Urinary bladder (tissue), 4 donors: ENCODE results near the gene ELP4. TPM values are rescaled to one million over a fixed set of nuclear protein-coding genes. Genes with fewer than 3 reads are reported as not detected.

Experiments used
- DNase-seq: peaks from one replicate; pipeline ENCODE4 v3.0.0-alpha.2; 2015; ENCODE audit errors: extremely low spot score
- H3K27ac ChIP-seq: one replicate; pipeline ENCODE4 v1.5.1; 2013; ENCODE audit warnings: low read depth, mild to moderate bottlenecking, moderate library complexity
- H3K36me3 ChIP-seq: one replicate; pipeline ENCODE4 v1.6.1; 2013; ENCODE audit warnings: mild to moderate bottlenecking, moderate library complexity; ENCODE audit not compliant: insufficient read depth
- H3K4me1 ChIP-seq: one replicate; pipeline ENCODE4 v1.6.1; 2013; ENCODE audit warnings: mild to moderate bottlenecking, moderate library complexity; ENCODE audit not compliant: insufficient read depth
- H3K4me3 ChIP-seq: one replicate; pipeline ENCODE4 v1.5.1; 2013; ENCODE audit warnings: low read depth, low read length
- WGBS: extraction: QIAGEN DNeasy Blood & Tissue Kit; methylation state at CpG from one replicate; pipeline ENCODE4 v1.1.7; 2013; 5-methylcytosine and 5-hydroxymethylcytosine counted together
- polyA plus RNA-seq: library from polyadenylated mRNA; stranded (reverse); fragments of 200-250 nt; gene quantifications from one replicate; pipeline ENCODE4 v1.2.3, GENCODE V29; 2013
- total RNA-seq: library from RNA; depleted of rRNA; stranded (reverse); fragments of >200 nt; gene quantifications from one replicate; pipeline ENCODE4 v1.2.3, GENCODE V29; 2014
- donor health status: healthy with polysubstance abuse.
- donor health status: healthy.

Gene ELP4
- total and polyA plus RNA-seq, 2 donors = 13.7 to 66.1 TPM

DNA sequence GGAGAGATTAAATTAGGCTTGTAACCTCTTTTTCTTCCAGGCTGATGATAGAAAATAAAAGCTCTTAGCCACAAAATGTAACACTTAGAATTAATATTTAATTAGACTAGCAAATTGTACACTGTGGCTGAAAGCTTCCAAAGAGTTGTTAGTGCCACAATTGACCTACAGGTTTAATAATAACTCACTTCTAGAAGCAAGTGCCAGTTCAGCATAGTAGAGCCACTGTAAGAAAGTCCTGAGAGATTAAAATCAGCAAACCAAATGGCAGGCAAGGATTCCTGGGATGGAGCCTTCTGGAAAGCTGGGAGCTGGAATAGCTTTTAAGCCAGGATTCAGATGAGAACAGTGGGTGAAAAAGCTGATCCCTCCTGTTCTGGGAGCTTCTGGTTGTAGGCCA, 131.0 kb downstream of the ELP4 start:
- no peaks in the 10 kb centered on the region for H3K36me3 ChIP-seq
- no peaks in the 10 kb centered on the region for H3K4me1 ChIP-seq
- no peak overlapping the region for H3K27ac ChIP-seq
- DNase-seq = no peak
- no peak overlapping the region for H3K4me3 ChIP-seq

DNA sequence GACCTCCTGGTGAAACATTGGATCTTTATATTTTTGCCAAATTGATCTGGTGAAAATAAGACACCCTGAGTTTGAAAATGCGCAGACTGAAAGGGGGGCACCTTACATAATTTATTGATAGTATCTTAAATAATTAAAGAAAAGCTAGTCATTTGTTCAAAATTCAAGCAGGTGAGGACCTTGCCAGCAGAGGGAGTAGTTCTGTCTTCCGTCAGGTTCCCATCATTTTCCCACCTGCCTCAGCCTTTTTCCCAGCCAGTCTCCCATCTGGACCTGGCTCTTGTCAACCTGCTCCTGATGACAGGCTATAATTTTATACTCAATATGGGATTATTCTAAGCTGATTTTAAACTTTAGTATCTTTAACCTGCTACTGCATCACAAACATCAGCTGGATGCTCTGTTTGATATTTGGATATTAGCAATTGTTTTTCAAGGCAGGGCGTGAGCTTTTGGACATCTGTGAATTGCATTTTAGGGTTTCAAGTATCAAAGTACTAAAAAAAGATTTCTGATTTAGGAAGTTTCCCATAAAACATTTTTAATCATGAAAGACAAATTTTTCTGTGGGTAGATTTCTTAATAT, 132.0 kb downstream of the ELP4 start:
- no peak overlapping the region for H3K4me3 ChIP-seq
- no peaks in the 10 kb centered on the region for H3K4me1 ChIP-seq
- no peak for DNase-seq
- 95% methylated on average over 3 of the region's 3 CpGs for WGBS
- no peak overlapping the region for H3K27ac ChIP-seq
- no peaks in the 10 kb centered on the region for H3K36me3 ChIP-seq

DNA sequence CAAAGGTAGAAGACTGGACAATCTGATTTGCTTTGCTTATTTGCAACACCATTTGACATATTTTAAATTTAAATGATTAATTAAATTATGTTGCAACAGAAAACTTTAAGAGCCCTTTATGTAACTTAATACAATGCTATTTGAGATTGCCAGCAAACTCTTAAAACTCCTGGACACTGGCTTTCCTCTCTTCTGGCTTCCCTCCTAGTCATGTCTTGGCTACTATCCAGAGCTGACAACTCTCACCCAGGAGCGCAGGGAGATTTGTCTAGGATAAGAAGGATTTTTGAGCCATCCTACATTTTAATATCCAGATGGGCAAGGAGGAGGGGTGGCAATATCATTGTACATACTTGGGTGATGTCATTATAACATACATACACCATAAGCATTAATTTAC, 134.3 kb downstream of the ELP4 start:
- Histone ChIP-seq H3K36me3 (no peaks in the 10 kb centered on the region), H3K4me3 (no peak overlapping the region), H3K4me1 (no peaks in the 10 kb centered on the region), H3K27ac (no peak overlapping the region)
- 35% methylated on average over 1 of the region's 1 CpG for WGBS
- DNase-seq = no peak

DNA sequence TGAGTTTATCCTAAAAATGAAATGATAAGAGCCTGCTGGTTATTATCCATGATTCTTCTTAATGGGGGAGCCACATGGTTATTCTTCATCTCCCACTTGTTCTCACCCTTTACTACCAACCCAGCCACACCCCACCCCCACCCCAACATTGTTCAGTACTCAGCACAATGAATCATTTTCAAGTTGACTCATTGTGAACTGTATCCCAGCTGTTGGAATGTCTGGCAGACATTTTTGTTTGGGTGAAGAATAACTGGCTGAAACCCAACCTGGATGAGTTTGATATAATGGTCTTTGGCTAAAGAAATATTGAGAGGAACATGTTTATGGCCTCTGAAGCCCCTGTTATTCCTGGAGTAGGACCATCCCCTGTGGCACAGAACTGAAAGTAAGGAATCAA, 136.2 kb downstream of the ELP4 start:
- no peak overlapping the region for H3K4me3 ChIP-seq
- H3K4me1 ChIP-seq = no peaks in the 10 kb centered on the region
- no peak overlapping the region for H3K27ac ChIP-seq
- no peaks in the 10 kb centered on the region for H3K36me3 ChIP-seq
- no peak for DNase-seq

DNA sequence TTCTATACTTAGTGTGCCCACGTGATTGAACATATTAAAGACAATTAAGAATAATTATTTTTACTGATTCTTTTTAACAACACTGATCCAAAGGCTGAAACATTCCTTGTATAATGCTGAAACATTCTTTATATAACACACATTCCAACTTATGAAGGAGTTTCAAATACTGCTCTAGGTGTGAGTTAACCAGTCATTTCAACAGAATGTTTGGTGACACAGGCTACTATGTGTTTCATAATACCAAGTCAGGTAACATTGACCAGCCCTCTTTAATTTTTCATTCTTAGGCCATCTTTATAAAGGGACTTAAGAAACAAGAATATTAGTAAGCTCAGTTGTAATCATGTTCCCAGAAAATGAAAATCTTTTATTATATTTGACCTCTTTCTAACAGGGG, 136.6 kb downstream of the ELP4 start:
- 74% methylated on average over 1 of the region's 1 CpG for WGBS
- no peak overlapping the region for H3K27ac ChIP-seq
- DNase-seq = no peak
- H3K4me1 ChIP-seq = no peaks in the 10 kb centered on the region
- no peaks in the 10 kb centered on the region for H3K36me3 ChIP-seq
- H3K4me3 ChIP-seq = no peak overlapping the region

DNA sequence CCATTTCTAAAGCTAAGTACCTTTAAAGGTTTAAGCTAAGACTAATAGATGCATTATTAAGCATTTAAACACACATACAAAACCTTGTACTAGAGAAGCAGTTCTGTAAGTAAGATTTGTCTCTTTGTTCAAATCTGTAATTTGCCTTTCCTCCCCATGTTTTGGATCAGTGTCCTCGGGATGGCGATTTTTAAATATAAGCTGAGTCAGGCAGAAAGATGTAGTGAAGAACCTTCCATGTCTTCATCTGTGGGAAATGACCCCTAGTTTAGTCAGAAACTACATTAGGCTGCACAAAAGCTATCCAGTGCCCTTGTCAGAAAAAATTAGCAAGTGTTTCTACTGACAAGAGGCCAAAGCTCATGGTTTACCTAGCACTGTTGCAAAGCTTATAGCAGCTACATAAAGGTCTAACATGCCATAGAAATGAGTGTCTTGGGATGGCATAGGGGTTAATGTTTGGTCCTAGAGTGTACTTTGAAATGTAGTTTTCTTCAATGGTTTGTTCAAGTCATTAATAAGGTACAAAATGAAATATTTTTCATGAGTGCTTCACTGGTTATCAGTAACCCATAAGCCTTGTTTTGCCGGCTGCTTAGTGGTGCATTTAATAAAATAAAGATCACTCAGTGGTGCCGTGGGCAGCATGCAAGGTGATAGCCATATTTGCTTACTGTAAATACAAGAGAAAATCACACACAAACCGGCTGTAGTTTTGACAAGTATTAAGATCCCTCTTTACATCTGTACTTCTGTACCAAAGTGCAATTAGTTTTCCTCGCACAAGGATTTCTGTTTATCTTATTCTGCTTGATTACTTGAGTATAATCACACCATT, 139.8 kb downstream of the ELP4 start:
- WGBS = 90% methylated on average over 6 of the region's 6 CpGs
- H3K36me3 ChIP-seq = no peaks in the 10 kb centered on the region
- H3K4me3 ChIP-seq = no peak overlapping the region
- H3K27ac ChIP-seq = no peak overlapping the region
- no peak for DNase-seq
- no peaks in the 10 kb centered on the region for H3K4me1 ChIP-seq

DNA sequence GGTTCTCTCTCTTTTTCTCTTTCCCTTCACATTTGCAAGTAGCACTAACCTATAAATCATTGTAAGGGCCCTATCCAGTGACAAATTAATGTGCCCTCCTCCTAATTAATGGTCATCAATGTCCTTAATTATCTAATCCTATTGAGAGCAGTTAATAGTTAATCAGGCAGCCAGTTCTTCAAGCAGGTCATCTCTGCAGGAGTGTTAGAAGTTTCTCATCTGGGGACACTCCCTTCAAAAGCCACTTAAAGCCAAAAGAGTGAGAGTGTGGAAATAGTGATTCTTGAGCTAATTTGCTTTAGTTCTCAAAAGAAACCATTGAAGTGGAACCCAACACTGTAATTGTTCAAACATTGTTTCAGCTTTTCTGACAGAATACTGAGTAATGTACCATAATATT, 141.6 kb downstream of the ELP4 start:
- Histone ChIP-seq H3K27ac (no peak overlapping the region), H3K4me1 (no peaks in the 10 kb centered on the region), H3K4me3 (no peak overlapping the region), H3K36me3 (no peaks in the 10 kb centered on the region)
- DNase-seq = no peak

DNA sequence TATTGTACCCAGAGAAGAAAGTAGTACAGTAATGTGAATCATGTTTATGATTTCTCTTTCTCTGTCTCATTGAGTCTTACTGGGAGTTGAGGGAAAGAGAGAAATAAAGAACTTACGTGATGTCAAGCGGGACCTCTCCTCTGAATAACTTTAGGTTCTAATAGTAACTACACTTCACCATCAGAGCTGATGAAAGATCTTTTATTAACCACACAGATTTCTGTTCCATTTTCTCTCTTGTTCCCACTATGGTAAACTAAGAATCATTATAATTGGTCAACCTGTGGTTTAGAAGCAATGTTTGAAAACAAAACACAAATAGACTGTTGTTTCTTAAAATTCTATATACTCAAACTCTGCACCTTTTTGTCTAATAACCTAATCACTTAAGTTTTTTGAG, 142.3 kb downstream of the ELP4 start:
- Histone ChIP-seq H3K27ac (no peak overlapping the region), H3K36me3 (no peaks in the 10 kb centered on the region), H3K4me3 (no peak overlapping the region), H3K4me1 (no peaks in the 10 kb centered on the region)
- DNase-seq = no peak
- WGBS = 100% methylated on average over 2 of the region's 2 CpGs

DNA sequence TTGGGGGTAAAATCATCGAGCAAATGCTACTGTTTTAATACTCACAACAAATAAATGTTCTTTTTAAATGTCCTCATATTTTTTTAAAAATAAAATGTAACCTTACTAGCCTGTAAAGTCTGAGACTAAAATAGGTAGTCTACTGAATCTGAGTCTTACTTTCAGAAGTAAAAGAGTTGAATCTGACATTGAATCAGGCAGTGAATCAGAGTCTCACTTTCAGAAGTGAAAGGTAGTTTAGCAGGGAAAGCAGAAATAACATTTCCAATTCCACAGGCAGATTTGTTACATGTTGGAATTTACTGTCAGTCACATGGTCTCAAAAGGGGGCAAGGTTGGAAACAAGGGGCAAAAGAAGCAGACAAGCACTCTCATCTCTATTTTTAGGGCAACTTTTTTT, 143.0 kb downstream of the ELP4 start:
- DNase-seq = no peak
- Histone ChIP-seq H3K27ac (no peak overlapping the region), H3K4me1 (no peaks in the 10 kb centered on the region), H3K36me3 (no peaks in the 10 kb centered on the region), H3K4me3 (no peak overlapping the region)
- 89% methylated on average over 1 of the region's 1 CpG for WGBS

DNA sequence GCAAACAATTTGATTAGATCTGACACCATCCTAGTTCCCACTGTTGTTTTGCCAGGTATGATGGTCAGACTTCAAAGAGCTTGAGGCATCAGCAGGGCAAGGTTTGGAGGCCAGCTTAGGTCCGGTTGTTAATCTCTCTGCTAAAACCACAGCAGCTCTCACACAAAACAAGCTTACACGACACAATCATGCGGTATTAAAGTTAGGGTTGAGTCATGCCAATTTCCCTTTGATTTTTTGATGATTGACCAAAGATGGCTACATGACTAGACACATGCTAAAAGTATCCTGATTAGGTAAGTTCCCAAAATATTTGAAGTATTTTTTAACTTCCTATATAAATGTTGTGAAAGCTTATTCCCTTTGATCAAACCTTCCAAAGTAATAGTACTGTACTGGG, 145.9 kb downstream of the ELP4 start:
- H3K27ac ChIP-seq = no peak overlapping the region
- DNase-seq = no peak
- WGBS = 90% methylated on average over 3 of the region's 3 CpGs

DNA sequence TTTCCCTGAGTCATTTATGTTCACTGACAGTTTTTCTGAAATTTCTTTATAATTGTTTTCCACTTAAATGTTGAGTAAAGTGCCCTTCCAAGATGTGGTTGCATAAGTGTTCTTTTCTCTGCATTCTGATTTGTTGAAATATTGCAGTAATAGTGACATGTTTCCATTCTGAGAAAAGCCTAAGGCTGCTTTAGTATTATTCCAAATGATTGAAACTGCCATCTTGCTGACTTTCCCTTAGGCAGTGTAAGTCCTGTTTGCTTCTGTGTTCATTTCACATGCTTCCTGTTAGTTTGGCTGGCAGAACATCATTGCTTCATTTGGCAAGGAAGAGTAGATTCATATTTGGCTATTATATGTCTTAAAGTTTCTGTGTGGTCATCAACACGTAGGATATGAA, 146.5 kb downstream of the ELP4 start:
- no peak overlapping the region for H3K4me3 ChIP-seq
- H3K36me3 ChIP-seq = no peaks in the 10 kb centered on the region
- WGBS = 80% methylated on average over 1 of the region's 1 CpG
- H3K27ac ChIP-seq = no peak overlapping the region
- no peak for DNase-seq
- no peaks in the 10 kb centered on the region for H3K4me1 ChIP-seq

More for the DNA sequence above, 145.9 kb downstream of the ELP4 start:
- H3K36me3 ChIP-seq = no peaks in the 10 kb centered on the region
- H3K4me3 ChIP-seq = no peak overlapping the region
- no peaks in the 10 kb centered on the region for H3K4me1 ChIP-seq

DNA sequence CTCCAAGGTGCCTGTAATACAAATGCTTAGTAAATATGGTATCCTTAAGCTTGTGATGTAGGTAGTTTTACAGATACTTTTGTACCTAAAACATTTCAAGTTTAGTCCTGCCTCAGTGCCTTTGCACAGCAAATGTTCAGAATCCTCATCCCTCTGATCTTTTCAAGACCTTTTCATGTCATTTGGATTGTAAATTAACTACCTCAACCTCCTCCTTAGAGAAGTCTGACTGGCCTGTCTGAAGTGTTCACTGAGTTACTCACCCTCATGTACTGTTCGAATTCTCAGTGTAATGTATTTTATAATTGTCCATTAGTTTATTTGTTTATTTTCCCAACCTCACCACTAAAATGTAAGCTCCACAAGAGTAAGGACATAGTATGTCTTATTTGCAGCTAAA, 147.5 kb downstream of the ELP4 start:
- no peak for DNase-seq
- 96% methylated on average over 1 of the region's 1 CpG for WGBS
- H3K4me3 ChIP-seq = no peak overlapping the region
- H3K27ac ChIP-seq = no peak overlapping the region
- H3K4me1 ChIP-seq = no peaks in the 10 kb centered on the region
- H3K36me3 ChIP-seq = no peaks in the 10 kb centered on the region

DNA sequence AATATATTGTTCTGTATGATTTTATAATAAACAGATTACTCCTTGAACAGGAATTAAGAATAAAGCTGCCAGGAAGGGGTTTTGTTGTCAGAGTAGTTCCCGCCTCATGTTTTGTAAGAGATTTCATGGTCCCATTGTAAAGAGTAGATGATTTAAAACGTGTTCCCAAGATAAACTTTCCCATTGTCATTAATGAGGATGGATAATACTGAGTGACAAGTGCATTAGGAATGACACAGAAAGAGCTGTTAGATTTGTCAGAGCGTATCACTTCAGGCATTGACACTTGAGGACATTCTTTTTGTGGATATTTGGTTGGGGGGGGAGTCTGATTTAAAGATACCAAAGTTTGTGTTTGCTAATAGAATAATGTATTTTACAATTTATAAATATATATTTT, 154.6 kb downstream of the ELP4 start:
- no peaks in the 10 kb centered on the region for H3K36me3 ChIP-seq
- DNase-seq = no peak
- no peaks in the 10 kb centered on the region for H3K4me1 ChIP-seq
- H3K27ac ChIP-seq = no peak overlapping the region
- 72% methylated on average over 3 of the region's 3 CpGs for WGBS
- H3K4me3 ChIP-seq = no peak overlapping the region

DNA sequence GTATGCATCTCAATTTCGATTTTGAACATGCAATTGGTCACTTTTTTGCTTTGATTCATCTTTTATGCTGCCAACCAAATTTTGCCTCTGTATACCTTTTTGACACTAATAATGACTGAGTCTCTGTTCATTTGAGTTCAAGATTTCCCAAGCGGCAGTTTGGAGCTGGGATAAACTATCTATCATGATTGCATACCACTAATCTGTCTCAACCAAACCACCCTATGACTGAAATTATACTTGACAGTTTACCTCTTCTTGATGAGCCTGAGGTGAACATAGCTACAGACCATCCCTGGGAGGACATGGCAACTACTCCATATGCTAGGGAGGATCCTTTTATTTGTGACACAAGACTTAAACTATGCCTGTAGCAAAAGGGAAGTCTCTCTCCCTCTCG, 155.4 kb downstream of the ELP4 start:
- Histone ChIP-seq H3K4me3 (no peak overlapping the region), H3K27ac (no peak overlapping the region), H3K36me3 (no peaks in the 10 kb centered on the region), H3K4me1 (no peaks in the 10 kb centered on the region)
- DNase-seq = no peak
- 95% methylated on average over 3 of the region's 3 CpGs for WGBS
